HUDEP-2 (cell line): Measurements from ENCODE around the gene OR4C5.
"Not testable (repeated sequence)": the region's sequence is repeated elsewhere in the genome, so short reads cannot be mapped to it uniquely, and the experiment has no call there.

Experiments used
- DNase-seq, 76 experiments: peaks; one replicate each; lab custom pipeline; 2025; ENCODE audit not compliant: unreplicated experiment in 76 of 76; lab: John Stamatoyannopoulos, UW

OR4C5 gene

GRCh38 chr11:48366365-48366764 lies at the start of gene OR4C5:
OR4C5 (minus strand) TSS chr11:48366465; CDS start chr11:48366465, 0 bp downstream.
- DNase-seq = no peak

GRCh38 chr11:48384670-48385069 lies 18.4 kb upstream of the OR4C5 start:
- peak in 3 of 76 experiments; percentile 0 to 1 (median 0) for DNase-seq

- not testable (repeated sequence) for DNase-seq
Measured at GRCh38 chr11:48384151-48384550, 17.9 kb upstream of the OR4C5 start.

- DNase-seq = not testable (repeated sequence)
Measured at GRCh38 chr11:48361289-48361688, 5.0 kb downstream of the OR4C5 start.

GRCh38 chr11:48354677-48355076 lies 11.6 kb downstream of the OR4C5 start:
- no peak for DNase-seq

- DNase-seq = no peak
Measured at GRCh38 chr11:48354013-48354412, 12.3 kb downstream of the OR4C5 start.

- DNase-seq = not testable (repeated sequence)
Measured at GRCh38 chr11:48346286-48346685, 20.0 kb downstream of the OR4C5 start.

GRCh38 chr11:48342505-48342904 lies 23.8 kb downstream of the OR4C5 start:
- not testable (repeated sequence) for DNase-seq

GRCh38 chr11:48341466-48341865 lies 24.8 kb downstream of the OR4C5 start:
- no peak for DNase-seq

GRCh38 chr11:48324620-48325019 lies 41.6 kb downstream of the OR4C5 start, which contains the start of gene OR4C3:
OR4C3 (plus strand) TSS chr11:48324920; CDS start chr11:48325022, 102 bp downstream.
- DNase-seq = not testable (repeated sequence)

GRCh38 chr11:48319813-48320212 lies 46.5 kb downstream of the OR4C5 start:
- DNase-seq = not testable (repeated sequence)
